Neural cell (in vitro differentiated cells): Measurements from ENCODE around the gene NCOA7. TPM values are rescaled to one million over a fixed set of nuclear protein-coding genes. Genes with fewer than 3 reads are reported as not detected.
"Not testable (repeated sequence)": the region's sequence is repeated elsewhere in the genome, so short reads cannot be mapped to it uniquely, and the experiment has no call there.

Source experiments
- H2AFZ ChIP-seq: fragments of 200-600, 300-800 bp; sonication (generic), shearing (Covaris generic); 2 replicates; pipeline ENCODE4 v1.6.0; 2014; ENCODE audit warnings: low read depth, mild to moderate bottlenecking, antibody characterized with exemption, low read length, moderate library complexity
- H3F3A ChIP-seq: fragments of 200-600 bp; shearing (Covaris generic); 2 replicates; pipeline ENCODE4 v1.6.1; 2016; ENCODE audit warnings: mild to moderate bottlenecking, moderate library complexity, mixed read lengths, antibody characterized with exemption, low read length; ENCODE audit not compliant: insufficient read depth, poor library complexity, severe bottlenecking
- H3K27ac ChIP-seq: fragments of 200-600, 300-800 bp; sonication (generic), shearing (Covaris generic); 2 replicates; pipeline ENCODE4 v1.5.1; 2014; ENCODE audit warnings: mild to moderate bottlenecking, low read length, moderate library complexity
- H3K27me3 ChIP-seq: fragments of 300-800, 200-600 bp; sonication (generic), shearing (Covaris generic); 2 replicates; pipeline ENCODE4 v1.6.0; 2014; ENCODE audit warnings: mild to moderate bottlenecking, low read depth, low read length, moderate library complexity; ENCODE audit not compliant: insufficient read depth
- H3K36me3 ChIP-seq: fragments of 300-800, 200-600 bp; sonication (generic), shearing (Covaris generic); 2 replicates; pipeline ENCODE4 v1.5.1; 2014; ENCODE audit warnings: mild to moderate bottlenecking, antibody characterized with exemption, low read length, moderate library complexity; ENCODE audit not compliant: insufficient read depth
- H3K4me2 ChIP-seq: fragments of 300-800, 200-600 bp; sonication (generic), shearing (Covaris generic); 2 replicates; pipeline ENCODE4 v1.6.0; 2014; ENCODE audit warnings: mild to moderate bottlenecking, low read length
- H3K4me3 ChIP-seq: fragments of 300-800, 200-600 bp; sonication (generic), shearing (Covaris generic); 2 replicates; pipeline ENCODE4 v1.5.1; 2014; ENCODE audit warnings: mild to moderate bottlenecking, low read length, moderate library complexity
- H3K79me2 ChIP-seq: fragments of 200-600 bp; shearing (Covaris generic); replicated peaks from 2 replicates; pipeline ENCODE4 v1.6.0; 2014; ENCODE audit warnings: mild to moderate bottlenecking, low read length, moderate library complexity; ENCODE audit not compliant: insufficient read depth
- H3K9ac ChIP-seq: fragments of 300-800, 200-600 bp; sonication (generic), shearing (Covaris generic); 2 replicates; pipeline ENCODE4 v1.6.1; 2016; ENCODE audit warnings: mild to moderate bottlenecking, low read length, mixed read lengths
- H3K9me2 ChIP-seq: fragments of 200-600 bp; shearing (Covaris generic); 2 replicates; pipeline ENCODE4 v1.6.1; 2016; ENCODE audit warnings: mild to moderate bottlenecking, low read length, mixed read lengths; ENCODE audit not compliant: insufficient read depth
- H3K9me3 ChIP-seq: fragments of 200-600, 300-800 bp; sonication (generic), shearing (Covaris generic); 2 replicates; pipeline ENCODE4 v1.6.1; 2016; ENCODE audit warnings: mild to moderate bottlenecking, mixed run types, low read length, moderate library complexity, mixed read lengths
- H4K20me1 ChIP-seq: fragments of 200-600 bp; shearing (Covaris generic); 2 replicates; pipeline ENCODE4 v1.6.1; 2016; ENCODE audit warnings: mild to moderate bottlenecking, mixed run types; ENCODE audit not compliant: insufficient read depth
- EP300 ChIP-seq: fragments of 450-650 bp; conservative IDR thresholded peaks from 2 replicates; pipeline ENCODE4 v1.6.1; 2014; ENCODE audit warnings: antibody characterized with exemption, mild to moderate bottlenecking, moderate library complexity; ENCODE audit not compliant: poor library complexity, severe bottlenecking
- EZH2 ChIP-seq: fragments of 200-600, 300-800 bp; shearing (Covaris generic), sonication (generic); IDR thresholded peaks from 2 replicates; pipeline ENCODE4 v1.6.1; 2014; ENCODE audit warnings: antibody characterized with exemption, low read length, borderline replicate concordance, mild to moderate bottlenecking; ENCODE audit not compliant: insufficient read depth, poor library complexity, severe bottlenecking
- MXI1 ChIP-seq: fragments of 450-650 bp; conservative IDR thresholded peaks from 2 replicates; pipeline ENCODE4 v1.6.1; 2014; ENCODE audit warnings: antibody characterized with exemption, mild to moderate bottlenecking; ENCODE audit not compliant: poor library complexity, severe bottlenecking
- POLR2AphosphoS5 ChIP-seq: IDR thresholded peaks from 2 replicates; pipeline ENCODE4 v1.6.1; 2012
- RAD21 ChIP-seq: fragments of 450-650 bp; conservative IDR thresholded peaks from 2 replicates; pipeline ENCODE4 v1.6.1; 2014; ENCODE audit warnings: antibody characterized with exemption, mild to moderate bottlenecking, moderate library complexity
- SMC3 ChIP-seq: fragments of 450-650 bp; conservative IDR thresholded peaks from 2 replicates; pipeline ENCODE4 v1.6.1; 2014; ENCODE audit warnings: antibody characterized with exemption, mild to moderate bottlenecking, moderate library complexity; ENCODE audit not compliant: poor library complexity
- TAF1 ChIP-seq: IDR thresholded peaks from 2 replicates; pipeline ENCODE4 v1.6.1; 2012; ENCODE audit warnings: low read depth
- polyA plus RNA-seq: library from polyadenylated mRNA; depleted of rRNA; stranded (reverse); fragments of >200 nt; gene quantifications from 2 replicates; pipeline ENCODE4 v1.2.3, GENCODE V29; 2014
- TF ChIP-seq, protein P1 (sequence below): IDR thresholded peaks from 2 replicates; pipeline ENCODE4 v1.6.1; 2012; ENCODE audit warnings: borderline replicate concordance
- TF ChIP-seq, protein P2 (sequence below): fragments of 450-650 bp; IDR thresholded peaks from 2 replicates; pipeline ENCODE4 v1.5.1; 2014; ENCODE audit warnings: antibody characterized with exemption, mild to moderate bottlenecking, moderate library complexity; ENCODE audit not compliant: poor library complexity, severe bottlenecking

Gene NCOA7
- polyA plus RNA-seq, 1 donor from 2014 or later, result 17.1 TPM

- no peaks in the 10 kb centered on the region for H3K36me3 ChIP-seq
- no peak overlapping the region for H3K4me3 ChIP-seq
- no peaks in the 10 kb centered on the region for H3K27me3 ChIP-seq
- no peak overlapping the region for H3K9ac ChIP-seq
- no peak overlapping the region for H2AFZ ChIP-seq
- H3K9me3 ChIP-seq, result no peaks in the 10 kb centered on the region
- H3K4me2 ChIP-seq, result no peak overlapping the region
- H4K20me1 ChIP-seq, result no peaks in the 10 kb centered on the region
- H3K27ac ChIP-seq, result no peak overlapping the region
- no peaks in the 10 kb centered on the region for H3K79me2 ChIP-seq
- no peaks in the 10 kb centered on the region for H3F3A ChIP-seq
- H3K9me2 ChIP-seq, result no peaks in the 10 kb centered on the region
- no peak for TF ChIP-seq EZH2
- TF ChIP-seq MXI1, result no peak
- TF ChIP-seq, protein P1, sequence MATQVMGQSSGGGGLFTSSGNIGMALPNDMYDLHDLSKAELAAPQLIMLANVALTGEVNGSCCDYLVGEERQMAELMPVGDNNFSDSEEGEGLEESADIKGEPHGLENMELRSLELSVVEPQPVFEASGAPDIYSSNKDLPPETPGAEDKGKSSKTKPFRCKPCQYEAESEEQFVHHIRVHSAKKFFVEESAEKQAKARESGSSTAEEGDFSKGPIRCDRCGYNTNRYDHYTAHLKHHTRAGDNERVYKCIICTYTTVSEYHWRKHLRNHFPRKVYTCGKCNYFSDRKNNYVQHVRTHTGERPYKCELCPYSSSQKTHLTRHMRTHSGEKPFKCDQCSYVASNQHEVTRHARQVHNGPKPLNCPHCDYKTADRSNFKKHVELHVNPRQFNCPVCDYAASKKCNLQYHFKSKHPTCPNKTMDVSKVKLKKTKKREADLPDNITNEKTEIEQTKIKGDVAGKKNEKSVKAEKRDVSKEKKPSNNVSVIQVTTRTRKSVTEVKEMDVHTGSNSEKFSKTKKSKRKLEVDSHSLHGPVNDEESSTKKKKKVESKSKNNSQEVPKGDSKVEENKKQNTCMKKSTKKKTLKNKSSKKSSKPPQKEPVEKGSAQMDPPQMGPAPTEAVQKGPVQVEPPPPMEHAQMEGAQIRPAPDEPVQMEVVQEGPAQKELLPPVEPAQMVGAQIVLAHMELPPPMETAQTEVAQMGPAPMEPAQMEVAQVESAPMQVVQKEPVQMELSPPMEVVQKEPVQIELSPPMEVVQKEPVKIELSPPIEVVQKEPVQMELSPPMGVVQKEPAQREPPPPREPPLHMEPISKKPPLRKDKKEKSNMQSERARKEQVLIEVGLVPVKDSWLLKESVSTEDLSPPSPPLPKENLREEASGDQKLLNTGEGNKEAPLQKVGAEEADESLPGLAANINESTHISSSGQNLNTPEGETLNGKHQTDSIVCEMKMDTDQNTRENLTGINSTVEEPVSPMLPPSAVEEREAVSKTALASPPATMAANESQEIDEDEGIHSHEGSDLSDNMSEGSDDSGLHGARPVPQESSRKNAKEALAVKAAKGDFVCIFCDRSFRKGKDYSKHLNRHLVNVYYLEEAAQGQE, result no peak
Observed at GRCh38 chr6:125948455-125948854, 157.7 kb downstream of the NCOA7 start.

GRCh38 chr6:125949069-125949468 lies 158.3 kb downstream of the NCOA7 start:
- H3K9ac ChIP-seq, result no peak overlapping the region
- H2AFZ ChIP-seq, result no peak overlapping the region
- no peaks in the 10 kb centered on the region for H4K20me1 ChIP-seq
- no peaks in the 10 kb centered on the region for H3K27me3 ChIP-seq
- H3K4me3 ChIP-seq, result no peak overlapping the region
- TF ChIP-seq MXI1 (no peak), RAD21 (no peak), EP300 (no peak), TAF1 (no peak), SMC3 (no peak), POLR2AphosphoS5 (no peak)
- TF ChIP-seq, protein P2, sequence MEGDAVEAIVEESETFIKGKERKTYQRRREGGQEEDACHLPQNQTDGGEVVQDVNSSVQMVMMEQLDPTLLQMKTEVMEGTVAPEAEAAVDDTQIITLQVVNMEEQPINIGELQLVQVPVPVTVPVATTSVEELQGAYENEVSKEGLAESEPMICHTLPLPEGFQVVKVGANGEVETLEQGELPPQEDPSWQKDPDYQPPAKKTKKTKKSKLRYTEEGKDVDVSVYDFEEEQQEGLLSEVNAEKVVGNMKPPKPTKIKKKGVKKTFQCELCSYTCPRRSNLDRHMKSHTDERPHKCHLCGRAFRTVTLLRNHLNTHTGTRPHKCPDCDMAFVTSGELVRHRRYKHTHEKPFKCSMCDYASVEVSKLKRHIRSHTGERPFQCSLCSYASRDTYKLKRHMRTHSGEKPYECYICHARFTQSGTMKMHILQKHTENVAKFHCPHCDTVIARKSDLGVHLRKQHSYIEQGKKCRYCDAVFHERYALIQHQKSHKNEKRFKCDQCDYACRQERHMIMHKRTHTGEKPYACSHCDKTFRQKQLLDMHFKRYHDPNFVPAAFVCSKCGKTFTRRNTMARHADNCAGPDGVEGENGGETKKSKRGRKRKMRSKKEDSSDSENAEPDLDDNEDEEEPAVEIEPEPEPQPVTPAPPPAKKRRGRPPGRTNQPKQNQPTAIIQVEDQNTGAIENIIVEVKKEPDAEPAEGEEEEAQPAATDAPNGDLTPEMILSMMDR, result no peak
- no peaks in the 10 kb centered on the region for H3K9me2 ChIP-seq
- H3K79me2 ChIP-seq, result no peaks in the 10 kb centered on the region
- no peaks in the 10 kb centered on the region for H3F3A ChIP-seq
- no peak overlapping the region for H3K4me2 ChIP-seq
- no peaks in the 10 kb centered on the region for H3K9me3 ChIP-seq
- no peak overlapping the region for H3K27ac ChIP-seq
- H3K36me3 ChIP-seq, result no peaks in the 10 kb centered on the region

GRCh38 chr6:125950293-125950692 lies 159.5 kb downstream of the NCOA7 start:
- no peaks in the 10 kb centered on the region for H3K27me3 ChIP-seq
- H3K79me2 ChIP-seq, result no peaks in the 10 kb centered on the region
- H3K9me2 ChIP-seq, result no peaks in the 10 kb centered on the region
- no peaks in the 10 kb centered on the region for H3F3A ChIP-seq
- no peak overlapping the region for H2AFZ ChIP-seq
- H3K27ac ChIP-seq, result no peak overlapping the region
- H4K20me1 ChIP-seq, result no peaks in the 10 kb centered on the region
- no peak overlapping the region for H3K9ac ChIP-seq
- no peaks in the 10 kb centered on the region for H3K36me3 ChIP-seq
- TF ChIP-seq EP300, result no peak
- TF ChIP-seq SMC3, result no peak
- no peak for TF ChIP-seq MXI1
- no peak for TF ChIP-seq POLR2AphosphoS5
- H3K4me2 ChIP-seq, result no peak overlapping the region
- no peaks in the 10 kb centered on the region for H3K9me3 ChIP-seq
- H3K4me3 ChIP-seq, result no peak overlapping the region

DNA sequence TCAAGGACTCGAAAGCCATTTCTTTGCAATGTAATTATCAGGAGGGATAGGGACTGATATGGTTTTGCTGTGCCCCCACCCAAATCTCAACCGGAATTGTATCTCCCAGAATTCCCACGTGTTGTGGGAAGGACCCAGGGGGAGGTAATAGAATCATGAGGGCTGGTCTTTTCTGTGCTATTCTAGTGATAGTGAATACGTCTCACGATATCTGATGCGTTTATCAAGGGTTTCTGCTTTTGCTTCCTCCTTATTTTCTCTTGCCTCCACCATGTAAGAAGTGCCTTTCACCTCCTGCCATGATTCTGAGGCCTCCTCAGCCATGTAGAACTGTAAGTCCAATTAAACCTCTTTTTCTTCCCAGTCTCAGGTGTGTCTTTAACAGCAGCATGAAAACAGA lies 160.0 kb downstream of the NCOA7 start:
- H3F3A ChIP-seq, H3K4me3 ChIP-seq, H2AFZ ChIP-seq: not testable (repeated sequence)

More for the DNA sequence above, 160.0 kb downstream of the NCOA7 start:
- not testable (repeated sequence) for H3K27me3 ChIP-seq, H3K9ac ChIP-seq, H3K9me2 ChIP-seq, H3K27ac ChIP-seq, H3K9me3 ChIP-seq, H4K20me1 ChIP-seq, H3K4me2 ChIP-seq, H3K79me2 ChIP-seq, H3K36me3 ChIP-seq
